Nephron progenitor cell (in vitro differentiated cells): ENCODE results near the gene SLC46A3.
"Not testable (repeated sequence)": the region's sequence is repeated elsewhere in the genome, so short reads cannot be mapped to it uniquely, and the experiment has no call there.

Experiments used
- DNase-seq: peaks from one replicate; pipeline ENCODE4 v3.0.0; 2021
- H3K27ac Mint-ChIP-seq: 2 replicates; pipeline ENCODE4 v1.8.0; 2021; ENCODE audit warnings: mild to moderate bottlenecking, moderate library complexity, mixed read lengths
- H3K27me3 Mint-ChIP-seq: 2 replicates; pipeline ENCODE4 v1.8.0; 2021; ENCODE audit warnings: mild to moderate bottlenecking, low read depth, mixed read lengths; ENCODE audit not compliant: poor library complexity
- H3K36me3 Mint-ChIP-seq: 2 replicates; pipeline ENCODE4 v1.8.0; 2021; ENCODE audit warnings: low read depth, mixed read lengths
- H3K4me1 Mint-ChIP-seq: 2 replicates; pipeline ENCODE4 v1.8.0; 2021; ENCODE audit warnings: mixed read lengths
- H3K4me3 Mint-ChIP-seq: 2 replicates; pipeline ENCODE4 v1.8.0; 2021; ENCODE audit warnings: mild to moderate bottlenecking, moderate library complexity, mixed read lengths
- H3K9me3 Mint-ChIP-seq: 2 replicates; pipeline ENCODE4 v1.8.0; 2021; ENCODE audit warnings: mild to moderate bottlenecking, moderate library complexity, mixed read lengths
- TF ChIP-seq, protein P1 (sequence below): fragments of 200-600 bp; sonication (generic); IDR thresholded peaks from 2 replicates; pipeline ENCODE4 v1.5.0; 2021; ENCODE audit warnings: antibody characterized with exemption

Gene SLC46A3

DNA sequence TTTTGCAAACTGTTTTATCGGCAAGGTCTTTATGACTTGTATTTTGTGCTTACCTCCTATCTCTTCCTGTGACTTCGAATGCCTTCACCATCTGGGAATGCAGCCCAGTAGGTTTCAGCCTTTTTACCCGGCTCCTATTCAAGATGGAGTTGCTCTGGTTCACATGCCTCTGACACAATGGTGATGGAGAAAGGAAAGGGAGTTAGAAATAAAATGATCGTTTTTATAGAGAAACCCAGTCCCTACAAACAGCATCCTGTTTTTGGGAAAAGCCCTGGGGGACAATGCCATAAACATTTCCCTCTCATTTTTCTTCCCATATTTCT, 27.5 kb upstream of the SLC46A3 start:
- Mint-ChIP-seq H3K27me3 (peaks cover 5% of the 10 kb centered on the region), H3K9me3 (peaks cover 7% of the 10 kb centered on the region), H3K27ac (no peak overlapping the region), H3K4me3 (no peak overlapping the region), H3K4me1 (peaks cover 7% of the 10 kb centered on the region), H3K36me3 (no peaks in the 10 kb centered on the region)
- TF ChIP-seq, protein P1, sequence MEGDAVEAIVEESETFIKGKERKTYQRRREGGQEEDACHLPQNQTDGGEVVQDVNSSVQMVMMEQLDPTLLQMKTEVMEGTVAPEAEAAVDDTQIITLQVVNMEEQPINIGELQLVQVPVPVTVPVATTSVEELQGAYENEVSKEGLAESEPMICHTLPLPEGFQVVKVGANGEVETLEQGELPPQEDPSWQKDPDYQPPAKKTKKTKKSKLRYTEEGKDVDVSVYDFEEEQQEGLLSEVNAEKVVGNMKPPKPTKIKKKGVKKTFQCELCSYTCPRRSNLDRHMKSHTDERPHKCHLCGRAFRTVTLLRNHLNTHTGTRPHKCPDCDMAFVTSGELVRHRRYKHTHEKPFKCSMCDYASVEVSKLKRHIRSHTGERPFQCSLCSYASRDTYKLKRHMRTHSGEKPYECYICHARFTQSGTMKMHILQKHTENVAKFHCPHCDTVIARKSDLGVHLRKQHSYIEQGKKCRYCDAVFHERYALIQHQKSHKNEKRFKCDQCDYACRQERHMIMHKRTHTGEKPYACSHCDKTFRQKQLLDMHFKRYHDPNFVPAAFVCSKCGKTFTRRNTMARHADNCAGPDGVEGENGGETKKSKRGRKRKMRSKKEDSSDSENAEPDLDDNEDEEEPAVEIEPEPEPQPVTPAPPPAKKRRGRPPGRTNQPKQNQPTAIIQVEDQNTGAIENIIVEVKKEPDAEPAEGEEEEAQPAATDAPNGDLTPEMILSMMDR, result no peak
- no peak for DNase-seq

DNA sequence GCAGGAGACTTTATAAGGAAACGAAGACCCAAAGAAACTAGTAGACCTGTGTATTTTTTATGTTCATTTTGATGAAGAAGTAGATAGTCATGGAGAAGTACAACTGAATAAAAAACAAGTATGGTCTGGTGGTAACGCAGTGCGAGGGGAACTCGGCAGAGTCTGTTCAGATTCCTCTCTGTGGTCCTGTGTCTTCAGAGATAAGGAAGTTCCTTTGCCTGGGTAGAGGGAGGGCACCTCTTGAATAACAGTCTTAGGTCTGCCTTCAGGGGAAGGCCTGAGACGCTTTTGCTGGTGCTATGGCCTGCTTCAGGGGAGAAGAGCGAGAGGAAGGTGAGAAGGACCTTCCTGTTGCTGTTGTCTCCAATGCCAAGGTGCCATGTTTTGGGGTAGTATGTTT, 25.9 kb upstream of the SLC46A3 start:
- H3K36me3 Mint-ChIP-seq, result no peaks in the 10 kb centered on the region
- peaks cover 6% of the 10 kb centered on the region for H3K27me3 Mint-ChIP-seq
- H3K27ac Mint-ChIP-seq, result no peak overlapping the region
- peaks cover 6% of the 10 kb centered on the region for H3K9me3 Mint-ChIP-seq
- H3K4me3 Mint-ChIP-seq, result no peak overlapping the region
- TF ChIP-seq, protein P1, result no peak
- no peak for DNase-seq
- no peaks in the 10 kb centered on the region for H3K4me1 Mint-ChIP-seq

DNA sequence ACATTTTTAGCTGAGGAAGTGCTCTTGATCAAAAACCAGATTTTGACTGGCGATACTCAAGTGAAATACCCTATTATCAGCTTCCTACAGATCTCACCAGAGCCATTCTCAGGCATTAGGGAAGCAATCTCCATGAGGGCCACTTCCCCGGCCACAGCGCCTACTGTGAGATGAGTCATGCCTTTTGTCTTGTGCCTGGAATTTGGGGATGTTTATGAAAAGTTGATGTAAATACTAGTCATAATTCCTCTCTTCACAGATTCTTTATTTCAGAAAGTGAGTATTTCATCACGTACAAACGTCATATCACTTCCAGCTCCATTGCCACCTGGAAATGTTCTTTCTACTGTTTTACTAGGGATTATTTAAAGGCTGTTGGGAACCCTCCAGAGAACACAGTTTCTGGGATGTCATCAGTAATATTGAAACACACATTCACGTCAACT, 25.3 kb upstream of the SLC46A3 start:
- Mint-ChIP-seq H3K4me1 (no peaks in the 10 kb centered on the region), H3K9me3 (peaks cover under 1% of the 10 kb centered on the region), H3K4me3 (no peak overlapping the region), H3K27ac (no peak overlapping the region), H3K36me3 (no peaks in the 10 kb centered on the region), H3K27me3 (peaks cover 6% of the 10 kb centered on the region)
- TF ChIP-seq, protein P1, result no peak
- DNase-seq, result no peak

DNA sequence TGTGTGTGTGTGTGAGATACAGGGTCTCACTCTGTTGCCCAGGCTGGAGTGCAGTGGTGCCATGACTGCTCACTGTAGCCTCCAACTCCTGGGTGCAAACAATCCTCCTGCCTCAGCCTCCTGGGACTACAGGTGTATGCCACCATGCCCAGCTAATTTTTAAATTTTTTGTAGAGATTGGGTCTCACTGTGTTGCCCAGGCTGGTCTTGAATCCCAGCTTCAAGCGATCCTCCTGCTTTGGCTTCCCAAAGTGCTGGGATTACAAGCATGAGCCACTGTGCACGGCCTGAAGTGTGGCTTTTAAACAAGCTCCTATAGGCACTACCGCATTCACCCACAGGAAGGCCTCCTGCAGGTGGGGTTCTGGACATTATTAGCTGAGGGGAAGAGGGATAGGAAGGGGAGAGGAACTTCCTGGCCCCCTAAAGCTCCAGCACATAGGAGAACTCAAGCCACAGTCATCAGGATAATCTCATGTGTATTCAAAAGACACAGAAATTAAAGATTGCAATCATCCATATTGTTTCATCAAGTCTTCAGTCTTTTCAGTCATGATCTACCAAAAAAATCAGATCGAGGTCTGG, 24.8 kb upstream of the SLC46A3 start:
- H3K4me1 Mint-ChIP-seq, result no peaks in the 10 kb centered on the region
- H3K4me3 Mint-ChIP-seq, result no peak overlapping the region
- H3K36me3 Mint-ChIP-seq, result no peaks in the 10 kb centered on the region
- H3K9me3 Mint-ChIP-seq, result no peaks in the 10 kb centered on the region
- H3K27me3 Mint-ChIP-seq, result peaks cover 6% of the 10 kb centered on the region
- no peak overlapping the region for H3K27ac Mint-ChIP-seq
- TF ChIP-seq, protein P1, result no peak
- DNase-seq, result no peak

DNA sequence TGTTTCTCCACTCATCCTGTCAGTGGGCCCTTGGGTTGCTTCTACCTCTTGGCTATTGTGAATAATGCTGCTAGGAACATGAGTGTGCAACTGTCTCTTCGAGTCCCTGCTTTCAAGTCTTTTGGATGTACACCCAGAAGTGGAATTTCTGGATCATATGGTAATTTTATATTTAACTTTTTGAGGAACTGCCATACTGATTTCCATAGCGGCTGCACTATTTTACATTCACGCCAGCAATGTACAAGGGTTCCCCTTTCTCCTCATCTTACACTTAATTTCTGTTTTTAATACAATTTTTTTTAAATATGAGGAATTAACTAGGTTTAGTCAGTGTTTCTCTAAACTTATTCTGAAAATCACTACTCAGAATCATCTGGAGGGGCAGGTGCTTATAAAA, 24.2 kb upstream of the SLC46A3 start:
- Mint-ChIP-seq H3K9me3 (no peaks in the 10 kb centered on the region), H3K27me3 (peaks cover 9% of the 10 kb centered on the region), H3K36me3 (no peaks in the 10 kb centered on the region), H3K4me3 (no peak overlapping the region), H3K4me1 (no peaks in the 10 kb centered on the region), H3K27ac (no peak overlapping the region)
- no peak for DNase-seq
- TF ChIP-seq, protein P1, result no peak

DNA sequence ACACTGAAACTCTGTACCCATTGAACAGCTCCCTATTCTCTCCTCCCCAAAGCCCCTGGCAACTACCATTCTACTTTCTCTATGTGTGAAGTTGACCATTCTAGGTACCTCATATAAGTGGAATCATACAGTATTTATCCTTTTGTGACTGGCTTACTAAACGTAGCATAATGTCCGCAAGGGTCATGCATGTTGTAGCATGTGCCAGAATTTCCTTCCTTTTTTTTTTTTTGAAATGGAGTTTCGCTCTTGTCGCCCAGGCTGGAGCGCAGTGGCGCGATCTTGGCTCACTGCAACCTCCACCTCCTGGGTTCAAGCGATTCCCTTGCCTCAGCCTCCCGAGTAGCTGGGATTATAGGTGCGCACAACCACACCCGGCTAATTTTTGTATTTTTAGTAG, 23.7 kb upstream of the SLC46A3 start:
- H3K4me3 Mint-ChIP-seq, H3K36me3 Mint-ChIP-seq, DNase-seq, H3K9me3 Mint-ChIP-seq, H3K27ac Mint-ChIP-seq, H3K4me1 Mint-ChIP-seq: not testable (repeated sequence)
- peaks cover 10% of the 10 kb centered on the region for H3K27me3 Mint-ChIP-seq
